Astrocyte (in vitro differentiated cells and primary cell): ENCODE results near the gene ELAVL2. TPM values are rescaled to one million over a fixed set of nuclear protein-coding genes. Genes with fewer than 3 reads are reported as not detected.

ENCODE experiments used
- DNase-seq: peaks from one replicate; pipeline ENCODE4 v3.0.0-alpha.2; 2010; ENCODE audit warnings: low read depth
- FAIRE-seq: peaks from 2 replicates; lab custom pipeline; 2011; peaks lifted over from hg19 to GRCh38; lab: Jason Lieb, UNC
- H2AFZ ChIP-seq: 2 replicates; pipeline ENCODE4 v1.6.0; 2012; ENCODE audit warnings: low read depth, low read length, inconsistent platforms
- H3K27ac ChIP-seq: 2 replicates; pipeline ENCODE4 v1.5.1; 2011; ENCODE audit warnings: low read depth, low read length, inconsistent platforms
- H3K27me3 ChIP-seq: 2 replicates; pipeline ENCODE4 v1.6.0; 2011; ENCODE audit warnings: low read length, inconsistent platforms; ENCODE audit not compliant: insufficient read depth
- H3K36me3 ChIP-seq: 2 replicates; pipeline ENCODE4 v1.5.1; 2011; ENCODE audit warnings: low read length, inconsistent platforms; ENCODE audit not compliant: insufficient read depth
- H3K4me1 ChIP-seq: 2 replicates; pipeline ENCODE4 v1.5.1; 2011; ENCODE audit warnings: low read length, inconsistent platforms; ENCODE audit not compliant: insufficient read depth
- H3K4me2 ChIP-seq: 2 replicates; pipeline ENCODE4 v1.6.0; 2012; ENCODE audit warnings: low read length, inconsistent platforms
- H3K4me3 ChIP-seq: 2 replicates; pipeline ENCODE4 v1.5.1; 2011; ENCODE audit warnings: low read depth, mild to moderate bottlenecking, low read length, inconsistent platforms; ENCODE audit not compliant: insufficient read depth
- H3K79me2 ChIP-seq: 2 replicates; pipeline ENCODE4 v1.6.0; 2012; ENCODE audit warnings: mild to moderate bottlenecking, low read length, inconsistent platforms; ENCODE audit not compliant: insufficient read depth
- H3K9ac ChIP-seq: 2 replicates; pipeline ENCODE4 v1.6.0; 2012; ENCODE audit warnings: mild to moderate bottlenecking, low read length, inconsistent platforms
- H3K9me3 ChIP-seq: 2 replicates; pipeline ENCODE4 v1.5.1; 2012; ENCODE audit warnings: low read depth, mild to moderate bottlenecking, low read length, inconsistent platforms; ENCODE audit not compliant: insufficient read depth
- H4K20me1 ChIP-seq: 2 replicates; pipeline ENCODE4 v1.6.0; 2012; ENCODE audit warnings: low read length, inconsistent platforms; ENCODE audit not compliant: insufficient read depth
- H3K27ac Mint-ChIP-seq: one replicate; pipeline ENCODE4 v1.8.0; 2021; ENCODE audit warnings: mild to moderate bottlenecking, mixed read lengths; ENCODE audit not compliant: unreplicated experiment
- H3K27me3 Mint-ChIP-seq: one replicate; pipeline ENCODE4 v1.8.0; 2021; ENCODE audit warnings: low read depth, mixed read lengths; ENCODE audit not compliant: unreplicated experiment
- H3K36me3 Mint-ChIP-seq: one replicate; pipeline ENCODE4 v1.8.0; 2021; ENCODE audit warnings: low read depth, mixed read lengths; ENCODE audit not compliant: unreplicated experiment
- H3K4me1 Mint-ChIP-seq: one replicate; pipeline ENCODE4 v1.8.0; 2021; ENCODE audit warnings: low read depth, mixed read lengths; ENCODE audit not compliant: unreplicated experiment
- H3K4me3 Mint-ChIP-seq: one replicate; pipeline ENCODE4 v1.8.0; 2021; ENCODE audit warnings: mild to moderate bottlenecking, moderate library complexity, mixed read lengths; ENCODE audit not compliant: unreplicated experiment
- H3K9me3 Mint-ChIP-seq: one replicate; pipeline ENCODE4 v1.8.0; 2021; ENCODE audit warnings: mild to moderate bottlenecking, mixed read lengths; ENCODE audit not compliant: unreplicated experiment
- EZH2 ChIP-seq: IDR thresholded peaks from 2 replicates; pipeline ENCODE4 v1.6.1; 2012; ENCODE audit warnings: mild to moderate bottlenecking, low read length, inconsistent platforms; ENCODE audit not compliant: insufficient read depth
- total RNA-seq: library from RNA; stranded (reverse); gene quantifications from 2 replicates; pipeline ENCODE4 v1.2.1, GENCODE V29; 2021
- TF ChIP-seq, protein P1 (sequence below): IDR thresholded peaks from 2 replicates; pipeline ENCODE4 v1.5.1; 2011; ENCODE audit warnings: low read depth, mild to moderate bottlenecking, inconsistent platforms, low read length, moderate library complexity; ENCODE audit not compliant: insufficient read depth

ELAVL2 gene
- total RNA-seq, 1 donor from 2014 or later: 22.2 TPM

DNA sequence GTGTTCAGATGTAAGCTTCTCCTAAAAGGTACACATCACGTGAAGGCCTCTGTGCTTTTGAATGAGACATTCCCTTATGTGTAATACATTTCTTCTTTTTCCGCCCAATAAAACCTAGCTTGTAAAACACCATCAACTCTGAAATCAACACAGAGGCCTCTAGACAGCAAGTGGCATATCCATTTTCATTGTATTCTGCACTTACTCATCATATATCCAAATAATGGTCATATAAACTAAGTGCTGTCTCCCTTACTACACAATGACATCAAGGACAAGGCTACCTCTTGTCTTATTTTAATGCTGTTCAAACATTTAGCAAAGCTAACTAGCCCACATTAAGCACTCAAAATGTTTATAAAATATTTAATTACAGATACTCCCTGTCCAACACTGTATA is 108.5 kb downstream of the ELAVL2 start:
- H3K36me3 ChIP-seq: no peaks in the 10 kb centered on the region
- no peak overlapping the region for H3K9ac ChIP-seq
- H3K79me2 ChIP-seq: no peaks in the 10 kb centered on the region
- H3K27ac ChIP-seq: no peak overlapping the region
- no peak for DNase-seq
- Mint-ChIP-seq H3K9me3 (no peaks in the 10 kb centered on the region), H3K36me3 (no peaks in the 10 kb centered on the region), H3K27me3 (no peaks in the 10 kb centered on the region), H3K4me3 (no peak overlapping the region), H3K4me1 (peaks cover 2% of the 10 kb centered on the region), H3K27ac (no peak overlapping the region)
- no peaks in the 10 kb centered on the region for H4K20me1 ChIP-seq
- TF ChIP-seq, protein P1, sequence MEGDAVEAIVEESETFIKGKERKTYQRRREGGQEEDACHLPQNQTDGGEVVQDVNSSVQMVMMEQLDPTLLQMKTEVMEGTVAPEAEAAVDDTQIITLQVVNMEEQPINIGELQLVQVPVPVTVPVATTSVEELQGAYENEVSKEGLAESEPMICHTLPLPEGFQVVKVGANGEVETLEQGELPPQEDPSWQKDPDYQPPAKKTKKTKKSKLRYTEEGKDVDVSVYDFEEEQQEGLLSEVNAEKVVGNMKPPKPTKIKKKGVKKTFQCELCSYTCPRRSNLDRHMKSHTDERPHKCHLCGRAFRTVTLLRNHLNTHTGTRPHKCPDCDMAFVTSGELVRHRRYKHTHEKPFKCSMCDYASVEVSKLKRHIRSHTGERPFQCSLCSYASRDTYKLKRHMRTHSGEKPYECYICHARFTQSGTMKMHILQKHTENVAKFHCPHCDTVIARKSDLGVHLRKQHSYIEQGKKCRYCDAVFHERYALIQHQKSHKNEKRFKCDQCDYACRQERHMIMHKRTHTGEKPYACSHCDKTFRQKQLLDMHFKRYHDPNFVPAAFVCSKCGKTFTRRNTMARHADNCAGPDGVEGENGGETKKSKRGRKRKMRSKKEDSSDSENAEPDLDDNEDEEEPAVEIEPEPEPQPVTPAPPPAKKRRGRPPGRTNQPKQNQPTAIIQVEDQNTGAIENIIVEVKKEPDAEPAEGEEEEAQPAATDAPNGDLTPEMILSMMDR: no peak
- no peak for TF ChIP-seq EZH2
- H2AFZ ChIP-seq: no peak overlapping the region
- H3K4me3 ChIP-seq: no peak overlapping the region
- no peaks in the 10 kb centered on the region for H3K4me1 ChIP-seq
- no peak overlapping the region for H3K4me2 ChIP-seq
- no peaks in the 10 kb centered on the region for H3K27me3 ChIP-seq
- FAIRE-seq: no peak
- H3K9me3 ChIP-seq: no peaks in the 10 kb centered on the region

DNA sequence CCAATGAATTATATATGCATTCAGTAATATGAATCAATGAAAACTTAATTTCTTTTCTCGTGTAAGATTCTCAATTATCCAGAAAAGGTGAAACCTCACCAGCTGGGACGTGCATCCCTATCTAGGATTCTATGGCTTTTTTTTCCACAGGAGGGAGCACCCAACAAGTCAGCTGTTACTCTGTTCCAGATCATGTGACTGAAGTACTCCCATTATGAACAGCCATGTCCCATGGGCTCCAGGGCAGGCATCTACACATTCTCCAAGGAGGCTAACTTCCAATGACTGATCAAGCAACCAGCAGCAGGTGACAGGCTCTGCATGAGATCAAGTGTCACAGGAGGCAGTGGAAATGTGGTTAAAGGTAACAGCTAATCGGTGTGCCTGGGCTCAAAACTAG is 118.8 kb downstream of the ELAVL2 start:
- no peaks in the 10 kb centered on the region for H3K9me3 ChIP-seq
- Mint-ChIP-seq H3K36me3 (peaks cover 2% of the 10 kb centered on the region), H3K27me3 (no peaks in the 10 kb centered on the region), H3K9me3 (no peaks in the 10 kb centered on the region), H3K4me3 (no peak overlapping the region), H3K27ac (no peak overlapping the region), H3K4me1 (no peaks in the 10 kb centered on the region)
- no peak for DNase-seq
- no peak for FAIRE-seq
- H3K9ac ChIP-seq: no peak overlapping the region
- H3K4me3 ChIP-seq: no peak overlapping the region
- no peaks in the 10 kb centered on the region for H3K36me3 ChIP-seq
- no peak overlapping the region for H3K27ac ChIP-seq
- H3K4me2 ChIP-seq: no peak overlapping the region
- no peaks in the 10 kb centered on the region for H3K4me1 ChIP-seq
- H3K79me2 ChIP-seq: no peaks in the 10 kb centered on the region
- TF ChIP-seq, protein P1: no peak
- TF ChIP-seq EZH2: no peak
- no peak overlapping the region for H2AFZ ChIP-seq
- no peaks in the 10 kb centered on the region for H3K27me3 ChIP-seq
- no peaks in the 10 kb centered on the region for H4K20me1 ChIP-seq

DNA sequence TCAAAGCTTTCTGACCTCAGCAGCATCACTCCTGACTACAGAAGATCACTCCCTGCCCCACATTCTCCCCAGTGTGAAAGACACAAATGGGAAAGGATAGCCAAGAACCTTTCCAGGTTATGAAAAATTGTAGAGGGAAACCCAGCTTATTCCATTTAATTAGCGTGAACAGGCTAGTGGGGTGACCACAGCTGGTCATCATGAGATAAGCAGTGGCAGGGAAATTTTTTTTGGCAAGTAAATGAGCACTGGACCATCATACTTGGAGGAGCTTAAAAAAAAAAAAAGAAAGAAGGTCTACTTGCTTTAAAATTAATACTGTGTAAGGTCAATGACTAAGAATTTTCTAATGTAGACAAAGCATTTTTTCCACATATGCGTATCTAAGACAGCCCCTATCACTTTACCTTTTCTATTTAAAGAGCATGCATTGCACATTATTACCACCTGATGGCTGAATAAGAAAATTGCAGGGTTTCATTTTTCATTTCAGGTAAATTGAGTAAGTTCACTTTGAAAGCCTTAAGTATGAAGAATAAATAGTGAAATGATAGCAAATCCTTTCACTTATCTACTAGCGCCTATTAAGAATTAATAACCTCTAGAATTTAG is 123.6 kb downstream of the ELAVL2 start:
- H3K27me3 Mint-ChIP-seq: no peaks in the 10 kb centered on the region
- no peak overlapping the region for H3K27ac Mint-ChIP-seq
- no peak for FAIRE-seq
- Histone ChIP-seq H3K4me2 (no peak overlapping the region), H3K9me3 (no peaks in the 10 kb centered on the region), H3K9ac (no peak overlapping the region), H3K36me3 (no peaks in the 10 kb centered on the region), H3K4me3 (no peak overlapping the region), H4K20me1 (no peaks in the 10 kb centered on the region), H3K4me1 (no peaks in the 10 kb centered on the region), H3K27me3 (no peaks in the 10 kb centered on the region), H3K79me2 (no peaks in the 10 kb centered on the region), H2AFZ (no peak overlapping the region), H3K27ac (no peak overlapping the region)
- no peak for TF ChIP-seq EZH2
- TF ChIP-seq, protein P1: peak; percentile 7
- DNase-seq: peak; percentile 74
- H3K4me3 Mint-ChIP-seq: no peak overlapping the region
- no peaks in the 10 kb centered on the region for H3K9me3 Mint-ChIP-seq
- H3K36me3 Mint-ChIP-seq: peaks cover 6% of the 10 kb centered on the region
- H3K4me1 Mint-ChIP-seq: peaks cover 2% of the 10 kb centered on the region
